Urothelium cell line (cell line): ENCODE measurements around the gene SGPP2.

Experiments
- DNase-seq: peaks from one replicate; pipeline ENCODE4 v3.0.0; 2011; ENCODE audit warnings: low spot score, mixed read lengths
- FAIRE-seq: peaks from 2 replicates; lab custom pipeline; 2011; peaks lifted over from hg19 to GRCh38; lab: Jason Lieb, UNC

Gene SGPP2

GRCh38 chr2:222459983-222460382 is 35.6 kb downstream of the SGPP2 start:
- FAIRE-seq (no peak), DNase-seq (no peak)

GRCh38 chr2:222465746-222466145 is 41.4 kb downstream of the SGPP2 start:
- FAIRE-seq (no peak), DNase-seq (no peak)

GRCh38 chr2:222468346-222468745 is 44.0 kb downstream of the SGPP2 start:
- FAIRE-seq (no peak), DNase-seq (no peak)

GRCh38 chr2:222470802-222471468 is 46.6 kb downstream of the SGPP2 start:
- DNase-seq = no peak
- no peak for FAIRE-seq

GRCh38 chr2:222477962-222478608 is 53.7 kb downstream of the SGPP2 start:
- DNase-seq (no peak), FAIRE-seq (no peak)

- FAIRE-seq = no peak
- DNase-seq = no peak
Observed at GRCh38 chr2:222479859-222480258, 55.5 kb downstream of the SGPP2 start.

GRCh38 chr2:222480497-222480896 is 56.2 kb downstream of the SGPP2 start:
- DNase-seq (no peak), FAIRE-seq (no peak)

GRCh38 chr2:222481941-222482340 is 57.6 kb downstream of the SGPP2 start:
- no peak for FAIRE-seq

GRCh38 chr2:222483513-222484039 is 59.2 kb downstream of the SGPP2 start:
- no peak for FAIRE-seq
- DNase-seq = no peak

More at GRCh38 chr2:222481941-222482340, 57.6 kb downstream of the SGPP2 start:
- no peak for DNase-seq

- FAIRE-seq = no peak
- no peak for DNase-seq
Observed at GRCh38 chr2:222485367-222486211, 61.2 kb downstream of the SGPP2 start.

GRCh38 chr2:222490131-222490530 is 65.8 kb downstream of the SGPP2 start:
- DNase-seq (no peak), FAIRE-seq (no peak)

- FAIRE-seq (no peak), DNase-seq (no peak)
Observed at GRCh38 chr2:222492683-222493082, 68.3 kb downstream of the SGPP2 start.

GRCh38 chr2:222494104-222494739 is 69.9 kb downstream of the SGPP2 start:
- FAIRE-seq = no peak
- DNase-seq = no peak

GRCh38 chr2:222495388-222495787 is 71.0 kb downstream of the SGPP2 start:
- FAIRE-seq (no peak), DNase-seq (no peak)

- FAIRE-seq (no peak), DNase-seq (no peak)
Observed at GRCh38 chr2:222499226-222499625, 74.9 kb downstream of the SGPP2 start.

- DNase-seq (no peak), FAIRE-seq (peak; percentile 30)
Observed at GRCh38 chr2:222504191-222504590, 79.8 kb downstream of the SGPP2 start.

GRCh38 chr2:222504719-222505118 is 80.4 kb downstream of the SGPP2 start:
- DNase-seq (no peak), FAIRE-seq (peak; percentile 42)

GRCh38 chr2:222506230-222506935 is 82.0 kb downstream of the SGPP2 start:
- FAIRE-seq = no peak
- no peak for DNase-seq

GRCh38 chr2:222514901-222515300 is 90.6 kb downstream of the SGPP2 start:
- FAIRE-seq (no peak), DNase-seq (no peak)
